ENCODE results near the gene PRKG1. TPM values are rescaled to one million over a fixed set of nuclear protein-coding genes. Genes with fewer than 3 reads are reported as not detected.

The PRKG1 gene
- polyA plus RNA-seq, 1 donor, result 38.2 TPM

Other genes with a start within 250 kb of the PRKG1 start
- 0.10 TPM for gene A1CF, start 188.9 kb upstream of the PRKG1 start, polyA plus RNA-seq (ENCODE audit: insufficient read length)